Activated T-helper 9 cell treated with anti-CD3 and anti-CD28 coated beads, Interleukin-2, amount 50 U/mL, for 16 hours (primary cell): ENCODE data around the gene ABCB11.

Experiments
- DNase-seq: peaks from one replicate; pipeline ENCODE4 v3.0.0-alpha.2; 2020; ENCODE audit warnings: low read depth

Gene ABCB11

DNA sequence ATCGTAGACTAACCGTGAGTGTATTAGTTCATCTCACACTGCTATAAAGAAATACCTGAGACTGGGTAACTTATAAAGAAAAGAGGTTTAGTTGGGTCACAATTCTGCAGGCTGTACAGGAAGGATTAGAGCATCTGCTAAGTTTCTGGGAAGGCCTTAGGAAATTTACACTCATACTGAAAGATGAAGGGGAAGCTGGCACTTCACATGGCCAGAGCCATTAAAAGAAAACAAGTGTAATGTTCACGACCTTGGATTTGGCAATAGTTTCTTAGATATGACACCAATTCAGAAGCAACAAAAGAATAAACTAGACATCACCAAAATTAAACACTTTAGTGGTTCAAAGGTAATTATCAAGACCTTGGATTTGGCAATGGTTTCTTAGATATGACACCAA, 23.8 kb downstream of the ABCB11 start:
- no peak for DNase-seq

- no peak for DNase-seq
Observed at GRCh38 chr2:169006665-169007064, 24.5 kb downstream of the ABCB11 start.

- no peak for DNase-seq
Observed at GRCh38 chr2:169005994-169006393, 25.1 kb downstream of the ABCB11 start.

DNA sequence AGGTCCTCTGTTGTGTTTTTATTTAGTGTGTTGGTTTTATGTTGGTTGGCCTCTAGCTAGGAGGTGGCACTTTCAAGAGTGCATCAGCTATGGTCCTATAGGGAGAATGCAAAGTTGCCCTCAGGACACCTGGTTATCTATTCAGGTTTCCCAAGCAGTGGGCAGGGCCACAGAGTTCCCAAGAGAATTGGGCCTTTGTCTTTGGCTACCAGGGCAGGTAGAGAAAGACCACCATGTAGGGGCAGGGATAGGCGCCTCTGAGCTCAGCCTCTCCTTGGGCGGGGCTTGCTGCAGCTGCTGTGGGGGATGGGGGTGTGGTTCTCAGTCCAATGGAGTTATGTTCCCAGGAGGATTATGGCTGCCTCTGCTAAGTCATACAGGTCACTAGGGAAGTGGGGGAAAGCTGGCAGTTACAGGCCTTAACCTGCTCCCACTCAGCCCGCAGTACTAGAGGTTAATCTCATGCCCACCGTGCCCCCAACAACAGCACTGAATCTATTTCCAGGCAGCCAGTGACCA, 26.0 kb downstream of the ABCB11 start:
- DNase-seq = no peak

DNA sequence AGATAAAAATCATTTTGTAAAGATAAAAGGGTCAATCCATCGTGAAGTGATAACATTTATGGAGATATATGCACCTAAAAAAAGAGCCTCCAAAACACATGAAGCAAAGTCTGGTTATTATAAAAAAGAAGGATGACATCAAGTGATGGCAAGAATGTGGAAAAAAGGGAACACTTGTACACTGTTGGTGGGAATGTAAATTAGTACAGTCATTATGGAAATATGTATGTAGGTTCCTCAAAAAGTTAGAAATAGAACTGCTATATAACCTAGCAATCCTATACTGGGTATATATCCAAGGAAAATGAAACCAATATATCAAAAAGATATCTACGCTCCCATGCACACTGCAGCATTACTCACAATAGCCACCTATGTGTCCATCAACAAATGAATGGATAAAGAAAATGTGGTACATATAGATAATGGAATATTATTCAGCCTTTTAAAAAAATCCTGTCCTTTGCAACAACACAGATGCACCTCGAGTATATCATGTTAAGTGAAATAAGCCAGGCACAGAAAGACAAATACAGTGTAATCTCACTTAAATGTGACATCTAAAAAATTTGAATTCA, 28.9 kb downstream of the ABCB11 start:
- no peak for DNase-seq

DNA sequence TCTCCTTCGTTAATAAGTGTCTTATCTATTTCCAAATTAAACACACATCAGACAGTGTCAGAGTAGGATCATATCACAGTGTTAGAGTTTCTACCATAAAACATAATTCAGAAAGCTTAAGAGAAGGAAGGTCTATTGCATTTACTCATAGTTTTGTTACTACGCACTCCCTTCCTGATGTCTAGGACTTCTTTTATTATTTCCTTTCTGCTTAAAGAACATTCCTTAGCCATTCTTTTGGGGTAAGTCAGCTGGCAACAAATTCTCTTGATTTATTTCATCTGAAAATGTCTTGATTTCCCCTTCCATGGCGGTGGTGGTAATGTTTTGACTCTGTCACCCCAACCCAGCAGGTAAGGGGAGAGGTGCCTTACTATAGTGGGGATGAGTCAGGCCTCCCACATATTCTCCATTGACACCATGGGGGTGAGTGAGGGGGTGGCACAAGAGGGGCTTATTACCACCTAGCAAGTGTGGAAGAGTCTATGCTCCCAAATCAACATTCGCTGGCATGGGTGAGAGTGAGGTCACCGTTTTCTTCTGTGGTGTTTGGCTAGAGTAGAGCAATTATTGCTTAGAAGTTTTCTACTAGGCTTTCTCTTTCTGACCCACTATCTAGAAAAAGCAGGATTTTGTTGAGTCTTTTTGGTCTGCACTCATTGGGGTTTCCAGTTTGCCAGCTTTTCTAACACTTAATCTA, 29.9 kb downstream of the ABCB11 start:
- no peak for DNase-seq

GRCh38 chr2:168999668-169000213, 31.4 kb downstream of the ABCB11 start:
- DNase-seq = no peak

GRCh38 chr2:168998609-168999211, 32.4 kb downstream of the ABCB11 start:
- no peak for DNase-seq

- DNase-seq = no peak
Observed at GRCh38 chr2:168997794-168998193, 33.3 kb downstream of the ABCB11 start.

DNA sequence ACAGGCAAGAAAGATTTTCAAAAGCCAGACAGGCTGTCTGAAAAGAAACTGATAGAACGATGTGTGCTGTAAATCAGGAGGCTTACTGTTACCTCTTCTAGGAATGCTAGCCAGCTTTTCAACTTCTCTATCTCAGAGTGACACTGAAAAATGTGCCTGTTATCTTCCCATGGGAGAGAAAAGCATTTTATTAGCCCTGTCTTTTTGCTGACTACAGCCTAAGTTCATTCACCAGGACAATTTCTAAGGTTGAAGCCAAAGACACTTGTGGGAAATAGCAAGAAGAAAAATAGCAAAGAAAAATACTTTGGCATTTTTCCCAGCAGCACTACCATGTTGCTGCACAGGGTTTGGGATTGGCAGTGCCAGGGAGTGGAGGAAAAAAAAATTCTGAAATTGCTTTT, 34.0 kb downstream of the ABCB11 start:
- no peak for DNase-seq

DNA sequence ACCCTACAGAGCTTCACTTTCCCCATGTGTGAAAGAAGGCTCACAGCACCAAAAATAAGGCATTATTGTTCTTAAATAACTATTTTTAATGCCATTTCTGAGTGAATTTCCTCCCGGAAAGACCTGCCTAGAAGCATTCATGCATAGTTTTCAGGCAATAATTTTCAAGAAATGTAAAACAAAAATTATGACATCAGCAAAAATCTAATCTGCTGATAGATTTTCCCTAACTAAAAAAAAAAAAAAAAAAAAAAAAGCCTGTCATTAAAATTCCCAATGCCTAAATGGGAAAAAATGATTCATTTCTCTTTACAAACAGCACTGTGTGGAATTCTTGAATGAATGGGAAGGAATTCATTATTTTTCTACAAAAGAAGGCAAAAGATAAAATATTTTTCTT, 35.4 kb downstream of the ABCB11 start:
- DNase-seq = no peak

DNA sequence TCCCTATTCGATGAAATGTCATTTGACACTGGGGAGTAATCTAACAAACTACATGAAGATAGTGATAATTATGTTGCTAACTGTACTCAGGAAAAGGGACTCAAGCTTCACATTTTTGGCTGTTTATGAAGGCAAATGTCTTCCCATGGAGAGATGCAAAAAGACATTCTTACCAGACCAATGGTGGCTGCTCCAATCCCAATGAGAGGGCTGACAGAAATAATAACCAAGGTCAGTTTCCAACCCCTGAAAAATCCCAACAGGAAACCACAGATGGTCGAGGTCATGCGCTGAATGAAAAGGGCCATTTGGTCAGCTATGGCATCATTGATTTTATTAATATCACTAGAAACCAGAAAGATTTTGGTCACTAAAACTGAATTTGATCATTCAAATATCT, 37.6 kb downstream of the ABCB11 start:
- no peak for DNase-seq

DNA sequence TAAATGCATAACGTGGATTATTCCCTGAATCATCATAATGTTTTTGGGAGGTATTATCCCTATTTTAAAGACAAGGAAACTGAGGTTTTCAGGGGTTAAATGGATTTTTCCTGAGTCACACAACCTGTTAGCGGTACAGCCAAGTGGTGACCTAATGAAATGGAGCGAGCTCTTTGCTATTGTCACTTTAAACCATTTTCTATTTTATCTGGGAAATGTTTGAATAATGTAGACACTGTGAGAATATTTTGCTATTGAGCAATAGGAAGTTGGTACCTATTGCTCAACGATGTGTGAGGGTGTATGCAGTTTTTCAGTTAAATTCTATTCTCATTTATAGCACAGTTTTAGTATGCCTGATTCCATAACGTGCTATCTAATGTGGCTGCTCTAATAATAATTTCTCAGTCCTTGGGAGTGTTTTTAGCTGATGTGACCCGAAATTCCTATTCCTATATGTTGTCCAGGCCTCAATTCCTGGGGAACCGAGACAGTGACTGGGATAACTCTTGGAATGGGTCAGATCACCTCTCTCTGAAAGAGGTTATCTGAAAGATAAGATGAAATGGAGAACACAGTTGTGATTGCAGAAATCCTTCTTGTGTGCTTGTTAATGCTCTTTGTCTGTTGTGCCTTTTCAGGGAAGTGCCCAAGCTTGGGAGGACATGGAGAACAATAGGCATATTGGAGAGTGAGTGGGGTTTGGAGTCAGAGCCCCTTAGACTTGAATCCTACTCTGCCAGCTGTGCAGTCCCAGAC, 38.4 kb downstream of the ABCB11 start:
- DNase-seq = no peak

- DNase-seq = no peak
Observed at GRCh38 chr2:168992026-168992425, 39.1 kb downstream of the ABCB11 start.

DNA sequence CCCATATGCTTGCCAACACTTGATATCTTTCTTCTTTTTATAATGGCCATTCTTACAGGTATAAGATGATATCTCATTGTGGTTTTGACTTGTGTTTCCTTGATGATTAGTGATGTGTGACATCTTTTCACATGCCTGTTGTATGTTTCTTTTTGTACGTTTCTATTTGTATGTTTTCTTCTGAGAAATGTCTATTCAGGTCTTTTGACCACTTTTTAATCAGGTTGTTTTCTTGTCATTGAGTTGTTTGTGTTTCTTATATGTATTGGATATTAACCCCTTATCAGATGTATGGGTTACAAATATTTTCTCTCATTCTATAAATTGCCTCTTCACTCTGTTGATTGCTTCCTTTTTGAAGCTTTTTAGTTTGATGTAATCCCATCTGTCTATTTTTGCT, 42.4 kb downstream of the ABCB11 start:
- DNase-seq = no peak

DNA sequence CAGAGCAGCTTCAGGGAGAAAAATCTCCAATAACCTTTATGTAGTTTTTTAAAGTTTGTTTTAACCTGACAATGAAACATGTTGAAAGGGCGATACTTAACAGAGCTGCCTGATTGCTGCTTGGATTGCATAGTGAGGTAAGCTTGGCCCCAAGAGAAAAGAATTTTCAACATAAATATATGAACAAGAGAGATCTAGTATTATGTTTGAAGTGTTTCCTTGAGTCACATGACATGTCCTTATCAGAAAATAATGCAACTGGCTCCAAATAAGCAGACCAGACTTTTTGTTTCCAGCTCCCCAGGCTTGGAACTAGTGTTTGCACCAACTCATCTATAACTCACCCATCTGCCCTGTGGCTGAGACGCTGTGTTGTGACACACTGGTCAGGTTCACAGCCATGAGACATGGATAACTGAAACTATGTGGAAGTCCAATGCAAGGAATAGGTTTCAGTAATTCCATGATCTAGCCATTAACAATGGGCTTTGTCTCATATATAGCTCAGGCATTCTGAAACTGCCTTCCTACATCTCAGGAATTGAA, 44.7 kb downstream of the ABCB11 start:
- no peak for DNase-seq

DNA sequence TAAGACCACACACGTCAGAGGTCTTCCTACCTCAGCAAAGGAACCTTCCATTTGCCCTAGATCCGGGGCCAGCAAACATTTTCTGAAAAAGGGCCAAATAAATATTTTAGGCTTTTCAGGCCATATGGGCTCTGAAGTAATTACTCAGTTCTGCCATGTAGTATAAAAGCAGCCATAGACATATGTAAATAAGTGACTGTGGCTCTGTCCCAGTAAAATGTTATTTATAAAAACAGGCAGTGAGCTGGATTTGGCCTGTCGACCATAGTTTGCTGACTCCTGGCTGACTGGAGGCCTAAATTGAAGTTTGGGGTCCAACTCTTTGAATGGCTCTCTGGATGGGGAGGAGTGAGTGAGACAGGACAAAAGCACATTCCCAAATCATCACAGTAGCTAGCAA, 49.5 kb downstream of the ABCB11 start:
- no peak for DNase-seq

DNA sequence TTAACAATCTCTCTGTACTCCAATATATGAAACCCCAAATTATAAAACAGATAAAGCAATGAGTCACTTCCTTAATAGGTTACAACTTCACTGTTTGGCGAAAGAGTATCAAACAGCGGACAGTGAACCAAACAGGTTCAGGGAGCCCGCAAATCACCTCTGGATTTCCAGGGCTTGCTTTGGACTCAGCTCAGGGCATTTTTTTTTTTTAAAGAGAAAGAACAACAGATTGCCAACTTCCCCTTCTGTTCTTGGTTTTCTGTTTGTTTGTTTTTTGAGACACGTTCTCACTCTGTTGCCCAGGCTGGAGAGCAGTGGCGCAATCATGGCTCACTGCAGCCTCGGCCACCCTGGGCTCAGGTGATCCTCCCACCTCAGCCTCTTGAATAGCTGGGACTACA, 52.7 kb downstream of the ABCB11 start:
- DNase-seq = no peak

- no peak for DNase-seq
Observed at GRCh38 chr2:168977608-168978007, 53.5 kb downstream of the ABCB11 start.

DNA sequence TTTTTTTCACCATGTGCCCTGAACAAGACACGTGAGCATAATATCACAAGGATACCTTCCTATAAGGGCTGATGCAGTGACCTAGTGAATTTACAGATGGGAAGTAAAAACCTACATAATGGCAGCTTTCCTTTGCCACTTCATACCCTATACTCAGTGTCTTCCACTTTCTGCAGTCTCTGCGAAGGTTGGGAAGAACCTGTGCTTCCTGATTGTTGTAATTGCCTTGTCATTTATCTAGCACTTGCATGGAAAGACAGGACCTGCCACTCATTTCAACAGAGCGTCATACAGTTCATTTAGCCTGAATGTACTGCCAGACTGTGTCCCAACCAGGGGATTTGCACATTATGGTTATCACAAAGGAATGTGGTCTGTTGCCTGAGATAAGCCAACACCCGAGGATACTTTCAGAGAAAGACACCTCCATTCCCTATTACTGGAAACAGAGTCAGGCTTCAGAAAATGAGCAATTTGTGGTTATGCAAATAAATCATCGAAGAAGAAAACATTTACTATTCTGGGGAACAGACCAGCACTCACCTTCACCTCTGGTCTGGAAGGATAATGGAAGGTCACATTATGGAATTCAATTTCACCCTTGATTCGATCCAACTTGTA, 55.0 kb downstream of the ABCB11 start:
- DNase-seq = no peak

DNA sequence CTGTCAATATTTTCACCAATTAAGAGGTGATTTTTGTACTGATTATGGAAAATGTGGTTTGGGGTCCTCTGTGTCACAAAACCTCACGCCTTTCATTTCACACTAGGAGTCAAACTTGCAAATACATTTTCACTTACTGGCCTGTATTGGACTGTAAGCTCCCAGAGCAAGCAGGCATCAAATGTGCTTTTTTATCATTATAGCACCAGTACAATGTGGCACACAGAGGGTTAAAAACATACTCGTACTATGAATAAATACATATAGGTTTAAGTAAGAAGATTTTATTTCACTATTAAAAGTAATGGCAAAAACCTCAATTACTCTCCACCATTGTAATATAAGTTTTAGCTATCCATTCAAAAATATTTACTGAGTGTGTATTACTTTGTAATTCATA, 56.7 kb downstream of the ABCB11 start:
- no peak for DNase-seq

DNA sequence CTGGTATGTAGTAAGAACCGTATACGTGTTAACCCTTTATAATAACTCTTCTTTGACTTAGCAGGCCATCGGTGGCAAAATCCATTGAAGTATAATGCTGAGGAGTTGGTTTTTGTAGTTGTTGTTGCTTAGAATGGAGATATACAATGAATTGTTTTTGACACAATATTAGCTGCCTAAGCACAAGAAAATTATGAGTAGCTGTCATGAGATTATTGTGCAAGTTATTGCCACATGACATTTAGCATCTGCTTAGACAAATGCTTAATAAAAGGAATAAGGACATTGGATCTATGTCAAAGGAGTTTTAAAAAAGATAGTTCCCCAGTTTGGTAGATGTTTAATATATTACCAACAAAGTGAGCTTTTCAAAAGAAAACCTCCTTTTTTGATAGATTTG, 59.9 kb downstream of the ABCB11 start:
- no peak for DNase-seq
